CD14-positive monocyte (primary cell): ENCODE data around the gene CACNB1. TPM values are rescaled to one million over a fixed set of nuclear protein-coding genes. Genes with fewer than 3 reads are reported as not detected.
A peak's percentile ranks its signal among the peaks of the same experiment; 100 is the strongest.

Experiments
- DNase-seq, 3 donors: peaks; one replicate each; pipeline ENCODE4 v3.0.0-alpha.2; 2011 to 2022
- H2AFZ ChIP-seq: 2 replicates; pipeline ENCODE4 v1.6.0; 2012; ENCODE audit warnings: mild to moderate bottlenecking, low read depth, low read length, inconsistent platforms; ENCODE audit not compliant: insufficient read depth, poor library complexity, severe bottlenecking
- H3K27ac ChIP-seq, 2 donors: 1 replicate in 1 of 2; 2 replicates in 1 of 2; pipeline ENCODE4 v1.5.1; 2012 to 2013; ENCODE audit warnings: low read length in 2 of 2, control low read depth in 1 of 2, inconsistent platforms in 1 of 2, low read depth in 1 of 2, mild to moderate bottlenecking in 1 of 2
- H3K27me3 ChIP-seq, 2 donors: one replicate each; pipeline versions ENCODE4 v1.6.0 to v1.6.1; 2011 to 2013; ENCODE audit warnings: low read length in 2 of 2; ENCODE audit not compliant: control insufficient read depth in 2 of 2, insufficient read depth in 2 of 2
- H3K36me3 ChIP-seq, 2 donors: replicated peaks in 1 of 2; 1 replicate in 1 of 2; 2 replicates in 1 of 2; pipeline versions ENCODE4 v1.5.1 to v1.6.1; 2012 to 2013; ENCODE audit warnings: low read length in 2 of 2, control low read depth in 1 of 2, inconsistent platforms in 1 of 2, mild to moderate bottlenecking in 1 of 2; ENCODE audit not compliant: insufficient read depth in 2 of 2, control insufficient read depth in 1 of 2
- H3K4me1 ChIP-seq, 2 donors: 1 replicate in 1 of 2; 2 replicates in 1 of 2; pipeline versions ENCODE4 v1.5.1 to v1.6.1; 2012 to 2013; ENCODE audit warnings: low read length in 2 of 2, control low read depth in 1 of 2, inconsistent platforms in 1 of 2, mild to moderate bottlenecking in 1 of 2, moderate library complexity in 1 of 2; ENCODE audit not compliant: insufficient read depth in 2 of 2, control insufficient read depth in 1 of 2
- H3K4me2 ChIP-seq: replicated peaks from 2 replicates; pipeline ENCODE3; 2012; ENCODE audit warnings: low read length, moderate library complexity, mild to moderate bottlenecking; ENCODE audit not compliant: poor library complexity, severe bottlenecking; ENCODE audit errors: extremely low read depth
- H3K4me3 ChIP-seq, 3 experiments: fragments of 200-600 bp in 1 of 3; sonication (generic) in 1 of 3; replicated peaks in 1 of 3; 1 replicate in 2 of 3; 2 replicates in 1 of 3; pipeline ENCODE4 v1.5.1; 2011 to 2013; ENCODE audit warnings: low read length in 3 of 3, mild to moderate bottlenecking in 3 of 3, control low read depth in 2 of 3, low read depth in 2 of 3, inconsistent platforms in 1 of 3, moderate library complexity in 1 of 3
- H3K79me2 ChIP-seq: 2 replicates; pipeline ENCODE4 v1.6.0; 2012; ENCODE audit warnings: mild to moderate bottlenecking, control low read depth, inconsistent platforms, low read length, moderate library complexity; ENCODE audit not compliant: insufficient read depth
- H3K9ac ChIP-seq: 2 replicates; pipeline ENCODE4 v1.6.0; 2017; ENCODE audit warnings: low read length, mild to moderate bottlenecking; ENCODE audit not compliant: insufficient read depth, poor library complexity, severe bottlenecking
- H3K9me3 ChIP-seq, 2 donors: replicated peaks in 1 of 2; 1 replicate in 1 of 2; 2 replicates in 1 of 2; pipeline versions ENCODE4 v1.5.1 to v1.6.1; 2012 to 2013; ENCODE audit warnings: low read length in 2 of 2, control low read depth in 1 of 2; ENCODE audit not compliant: control insufficient read depth in 1 of 2, insufficient read depth in 1 of 2
- H4K20me1 ChIP-seq: 2 replicates; pipeline ENCODE4 v1.6.0; 2012; ENCODE audit warnings: mild to moderate bottlenecking, low read length, control low read depth, moderate library complexity; ENCODE audit not compliant: insufficient read depth
- H3K27ac Mint-ChIP-seq, 7 donors: one replicate each; pipeline ENCODE4 v1.8.0; 2020; ENCODE audit warnings: mild to moderate bottlenecking in 7 of 7, mixed read lengths in 7 of 7, moderate library complexity in 6 of 7, inconsistent platforms in 2 of 7
- H3K27me3 Mint-ChIP-seq, 3 donors: one replicate each; pipeline ENCODE4 v1.8.0; 2021 to 2022; ENCODE audit warnings: low read depth in 3 of 3, mild to moderate bottlenecking in 3 of 3, mixed read lengths in 3 of 3, moderate library complexity in 3 of 3, inconsistent platforms in 1 of 3
- H3K36me3 Mint-ChIP-seq, 2 donors: one replicate each; pipeline ENCODE4 v1.8.0; 2020; ENCODE audit warnings: mixed read lengths in 2 of 2, inconsistent platforms in 1 of 2, mild to moderate bottlenecking in 1 of 2
- H3K4me1 Mint-ChIP-seq: one replicate; pipeline ENCODE4 v1.8.0; 2020; ENCODE audit warnings: mild to moderate bottlenecking, mixed read lengths
- H3K4me3 Mint-ChIP-seq, 2 donors: one replicate each; pipeline ENCODE4 v1.8.0; 2020; ENCODE audit warnings: mild to moderate bottlenecking in 2 of 2, mixed read lengths in 2 of 2, moderate library complexity in 1 of 2
- H3K9me3 Mint-ChIP-seq, 7 donors: one replicate each; pipeline ENCODE4 v1.8.0; 2020 to 2022; ENCODE audit warnings: mixed read lengths in 7 of 7, mild to moderate bottlenecking in 6 of 7, moderate library complexity in 6 of 7, inconsistent platforms in 2 of 7
- CTCF ChIP-seq: fragments of 200-600 bp; IDR thresholded peaks from one replicate; pipeline ENCODE4 v1.8.0; 2022; ENCODE audit warnings: antibody characterized with exemption, mild to moderate bottlenecking
- WGBS: methylation state at CpG from one replicate; pipeline ENCODE4 v1.1.5; 2013; ENCODE audit warnings: missing lambda C conversion rate; ENCODE audit not compliant: insufficient coverage; 5-methylcytosine and 5-hydroxymethylcytosine counted together
- intact Hi-C, 2 donors: fragments of 100-400 bp; cut with micrococcal nuclease; formaldehyde crosslinking; loops; one replicate each; pipeline versions ENCODE4 v1.15.0 to v1.15.1; 2023
- polyA plus RNA-seq, 3 donors: library from polyadenylated mRNA; depleted of rRNA in 1 of 3; unstranded in 2 of 3; stranded (reverse) in 1 of 3; fragments of 300-500 nt in 2 of 3; fragments of >200 nt in 1 of 3; fragmentation: Illumina TruSeq in 2 of 3; gene quantifications; 1 replicate in 2 of 3; 2 replicates in 1 of 3; pipeline ENCODE4 v1.2.3, GENCODE V29; 2012 to 2021

Gene CACNB1
- polyA plus RNA-seq, 3 donors = 0.13 to 22.1 (median 0.31) TPM

- H3K4me3 Mint-ChIP-seq = peak overlapping the region in 1 of 2 donors; percentile 48
- 77% methylated on average over 11 of the region's 11 CpGs for WGBS
Measured at GRCh38 chr17:39229274-39229913, 31.9 kb upstream of the CACNB1 start.

GRCh38 chr17:39227364-39227919 lies 30.0 kb upstream of the CACNB1 start:
- Mint-ChIP-seq H3K27me3 (peaks cover 59 to 82% (median 63%) of the 10 kb centered on the region in 3 donors), H3K9me3 (peaks cover 0 to 18% (median 7%) of the 10 kb centered on the region in 7 donors), H3K4me3 (peak overlapping the region in 1 of 2 donors; percentile 52), H3K27ac (no peak overlapping the region), H3K36me3 (peaks cover 3% of the 10 kb centered on the region in 2 donors), H3K4me1 (peaks cover 24% of the 10 kb centered on the region)
- no peak for TF ChIP-seq CTCF
- Histone ChIP-seq H3K36me3 (no peaks in the 10 kb centered on the region), H2AFZ (no peak overlapping the region), H3K4me2 (no peak overlapping the region), H3K4me3 (no peak overlapping the region), H3K9ac (no peak overlapping the region), H3K27me3 (peaks cover 21 to 73% of the 10 kb centered on the region in 2 donors), H3K79me2 (no peaks in the 10 kb centered on the region), H4K20me1 (no peaks in the 10 kb centered on the region), H3K4me1 (peaks cover 21 to 30% of the 10 kb centered on the region in 2 donors), H3K9me3 (peaks cover 0 to 6% of the 10 kb centered on the region in 2 donors), H3K27ac (no peak overlapping the region)
- no CpG with 5 or more reads among the region's 2 CpGs for WGBS
- intact Hi-C loops = no loop called here
- DNase-seq = no peak

More at GRCh38 chr17:39229274-39229913, 31.9 kb upstream of the CACNB1 start:
- H3K36me3 Mint-ChIP-seq = peaks cover 3% of the 10 kb centered on the region in 2 donors
- DNase-seq = no peak
- no peak overlapping the region for H3K4me3 ChIP-seq
- H3K27me3 Mint-ChIP-seq = peaks cover 41 to 70% (median 50%) of the 10 kb centered on the region in 3 donors
- no peak overlapping the region for H3K27ac ChIP-seq
- no peaks in the 10 kb centered on the region for H3K79me2 ChIP-seq
- H3K36me3 ChIP-seq = no peaks in the 10 kb centered on the region
- H3K4me1 Mint-ChIP-seq = peaks cover 24% of the 10 kb centered on the region
- no peak overlapping the region for H3K9ac ChIP-seq
- peaks cover 21 to 29% of the 10 kb centered on the region in 2 donors for H3K4me1 ChIP-seq
- H2AFZ ChIP-seq = no peak overlapping the region
- peaks cover 21 to 54% of the 10 kb centered on the region in 2 donors for H3K27me3 ChIP-seq
- no peak overlapping the region for H3K4me2 ChIP-seq
- H3K9me3 Mint-ChIP-seq = peaks cover 0 to 11% (median 5%) of the 10 kb centered on the region in 7 donors
- peak overlapping the region in 2 of 7 donors; percentile 8 to 34 for H3K27ac Mint-ChIP-seq
- no peaks in the 10 kb centered on the region for H4K20me1 ChIP-seq
- H3K9me3 ChIP-seq = peaks cover 0 to 4% of the 10 kb centered on the region in 2 donors
- TF ChIP-seq CTCF = no peak
- intact Hi-C loops = no loop called here
